CD4-positive, alpha-beta T cell (primary cell): ENCODE measurements around the gene ZNF25. TPM values are rescaled to one million over a fixed set of nuclear protein-coding genes. Genes with fewer than 3 reads are reported as not detected.
"Not testable (repeated sequence)": the region's sequence is repeated elsewhere in the genome, so short reads cannot be mapped to it uniquely, and the experiment has no call there.

Experiments
- ATAC-seq: fragments of 200-7000 bp; cut with Tn5 transposase; one replicate; pipeline ENCODE4 v1.10.0; 2022; ENCODE audit warnings: mild to moderate bottlenecking; ENCODE audit not compliant: poor library complexity
- CTCF ChIA-PET: fragments of 350-600 bp; sonication (Branson Sonifier 250); formaldehyde crosslinking; loops from one replicate; lab custom pipeline; 2021; ENCODE audit warnings: antibody characterized with exemption, inconsistent platforms; lab: Charles Lee
- POLR2A ChIA-PET: fragments of 350-600 bp; sonication (Branson Sonifier 250); formaldehyde crosslinking; loops from one replicate; lab custom pipeline; 2021; ENCODE audit warnings: antibody characterized with exemption, inconsistent platforms; lab: Charles Lee
- DNase-seq, 14 experiments: peaks; one replicate each; pipeline ENCODE4 v3.0.0-alpha.2; 2013 to 2020; ENCODE audit warnings: mixed read lengths in 2 of 14
- H3K27ac ChIP-seq, 2 donors: one replicate each; pipeline versions ENCODE4 v1.5.1 to v1.7.0; 2013; ENCODE audit warnings: low read length in 2 of 2, low read depth in 1 of 2, mild to moderate bottlenecking in 1 of 2
- H3K27me3 ChIP-seq, 2 experiments: 1 replicate in 1 of 2; 2 replicates in 1 of 2; pipeline versions ENCODE4 v1.6.1 to v1.7.0; 2013; ENCODE audit warnings: low read length in 2 of 2, control low read depth in 1 of 2, mild to moderate bottlenecking in 1 of 2, moderate library complexity in 1 of 2; ENCODE audit not compliant: insufficient read depth in 2 of 2, control insufficient read depth in 1 of 2
- H3K36me3 ChIP-seq: one replicate; pipeline ENCODE4 v1.6.1; 2013; ENCODE audit warnings: low read length, control low read depth; ENCODE audit not compliant: insufficient read depth
- H3K4me1 ChIP-seq: one replicate; pipeline ENCODE4 v1.6.1; 2013; ENCODE audit warnings: low read length, control low read depth; ENCODE audit not compliant: insufficient read depth
- H3K4me3 ChIP-seq: one replicate; pipeline ENCODE4 v1.5.1; 2013; ENCODE audit warnings: mild to moderate bottlenecking, low read length, moderate library complexity
- H3K9me3 ChIP-seq, 2 experiments: 1 replicate in 1 of 2; 2 replicates in 1 of 2; pipeline versions ENCODE4 v1.6.1 to v1.7.0; 2013; ENCODE audit warnings: low read length in 2 of 2, mild to moderate bottlenecking in 2 of 2, control low read depth in 1 of 2, moderate library complexity in 1 of 2; ENCODE audit not compliant: control insufficient read depth in 1 of 2, insufficient read depth in 1 of 2
- H3K27ac Mint-ChIP-seq: one replicate; pipeline ENCODE4 v1.8.0; 2020; ENCODE audit warnings: mixed read lengths
- H3K27me3 Mint-ChIP-seq: one replicate; pipeline ENCODE4 v1.8.0; 2021; ENCODE audit warnings: mixed read lengths
- H3K36me3 Mint-ChIP-seq: one replicate; pipeline ENCODE4 v1.8.0; 2021; ENCODE audit warnings: low read depth, mixed read lengths
- H3K4me1 Mint-ChIP-seq: one replicate; pipeline ENCODE4 v1.8.0; 2021; ENCODE audit warnings: low read depth, mixed read lengths
- H3K4me3 Mint-ChIP-seq: one replicate; pipeline ENCODE4 v1.8.0; 2020; ENCODE audit warnings: mild to moderate bottlenecking, mixed read lengths
- H3K9me3 Mint-ChIP-seq: one replicate; pipeline ENCODE4 v1.8.0; 2020; ENCODE audit warnings: mixed read lengths
- intact Hi-C, 2 experiments: fragments of 100-400 bp; cut with DNase I in 1 of 2; cut with micrococcal nuclease in 1 of 2; formaldehyde crosslinking; loops; one replicate each; pipeline versions ENCODE4 v1.15.1 to v1.9.0; 2023 to 2025; cut with DNase I, micrococcal nuclease
- total RNA-seq, 174 experiments: library from RNA in 2 of 174; stranded (reverse) in 2 of 174; gene quantifications; one replicate each; pipeline ENCODE4 v1.2.3 and lab custom pipeline; 2021 to 2026
- TF ChIP-seq, protein P1 (sequence below): fragments of 200-600 bp; IDR thresholded peaks from one replicate; pipeline ENCODE4 v1.8.0; 2022; ENCODE audit warnings: antibody characterized with exemption, mild to moderate bottlenecking

Gene ZNF25
- total RNA-seq, 2 experiments from 2014 or later = 4.6 to 5.4 TPM

DNA sequence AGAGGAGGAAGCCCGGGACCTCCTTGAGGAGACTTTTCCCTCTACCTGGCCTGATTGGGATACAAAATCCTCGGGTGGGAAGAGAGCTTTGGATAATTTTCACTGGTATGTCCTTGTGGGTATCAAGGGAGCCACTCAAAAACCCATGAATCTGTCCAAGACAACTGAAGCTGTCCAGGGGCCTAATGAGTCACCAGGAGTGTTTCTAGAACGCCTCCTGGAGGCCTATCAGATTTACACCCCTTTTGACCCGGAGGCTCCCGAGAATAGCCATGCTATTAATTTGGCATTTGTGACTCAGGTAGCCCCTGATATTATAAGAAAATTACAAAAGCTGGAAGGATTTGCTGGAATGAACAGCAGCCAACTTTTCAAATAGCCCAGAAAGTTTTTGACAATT lies 38.6 kb downstream of the ZNF25 start:
- ChIA-PET POLR2A (no interaction called here), CTCF (no interaction called here)
- Histone ChIP-seq H3K4me3 (no peak overlapping the region), H3K9me3 (no peaks in the 10 kb centered on the region), H3K27me3 (no peaks in the 10 kb centered on the region), H3K36me3 (no peaks in the 10 kb centered on the region), H3K4me1 (no peaks in the 10 kb centered on the region), H3K27ac (no peak overlapping the region)
- DNase-seq = no peak
- no peak overlapping the region for H3K4me3 Mint-ChIP-seq
- no peaks in the 10 kb centered on the region for H3K9me3 Mint-ChIP-seq
- no peak for ATAC-seq
- H3K27ac Mint-ChIP-seq = no peak overlapping the region
- H3K27me3 Mint-ChIP-seq = no peaks in the 10 kb centered on the region
- H3K4me1 Mint-ChIP-seq = no peaks in the 10 kb centered on the region
- H3K36me3 Mint-ChIP-seq = no peaks in the 10 kb centered on the region
- TF ChIP-seq, protein P1, sequence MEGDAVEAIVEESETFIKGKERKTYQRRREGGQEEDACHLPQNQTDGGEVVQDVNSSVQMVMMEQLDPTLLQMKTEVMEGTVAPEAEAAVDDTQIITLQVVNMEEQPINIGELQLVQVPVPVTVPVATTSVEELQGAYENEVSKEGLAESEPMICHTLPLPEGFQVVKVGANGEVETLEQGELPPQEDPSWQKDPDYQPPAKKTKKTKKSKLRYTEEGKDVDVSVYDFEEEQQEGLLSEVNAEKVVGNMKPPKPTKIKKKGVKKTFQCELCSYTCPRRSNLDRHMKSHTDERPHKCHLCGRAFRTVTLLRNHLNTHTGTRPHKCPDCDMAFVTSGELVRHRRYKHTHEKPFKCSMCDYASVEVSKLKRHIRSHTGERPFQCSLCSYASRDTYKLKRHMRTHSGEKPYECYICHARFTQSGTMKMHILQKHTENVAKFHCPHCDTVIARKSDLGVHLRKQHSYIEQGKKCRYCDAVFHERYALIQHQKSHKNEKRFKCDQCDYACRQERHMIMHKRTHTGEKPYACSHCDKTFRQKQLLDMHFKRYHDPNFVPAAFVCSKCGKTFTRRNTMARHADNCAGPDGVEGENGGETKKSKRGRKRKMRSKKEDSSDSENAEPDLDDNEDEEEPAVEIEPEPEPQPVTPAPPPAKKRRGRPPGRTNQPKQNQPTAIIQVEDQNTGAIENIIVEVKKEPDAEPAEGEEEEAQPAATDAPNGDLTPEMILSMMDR = no peak
- intact Hi-C loops = no loop called here

DNA sequence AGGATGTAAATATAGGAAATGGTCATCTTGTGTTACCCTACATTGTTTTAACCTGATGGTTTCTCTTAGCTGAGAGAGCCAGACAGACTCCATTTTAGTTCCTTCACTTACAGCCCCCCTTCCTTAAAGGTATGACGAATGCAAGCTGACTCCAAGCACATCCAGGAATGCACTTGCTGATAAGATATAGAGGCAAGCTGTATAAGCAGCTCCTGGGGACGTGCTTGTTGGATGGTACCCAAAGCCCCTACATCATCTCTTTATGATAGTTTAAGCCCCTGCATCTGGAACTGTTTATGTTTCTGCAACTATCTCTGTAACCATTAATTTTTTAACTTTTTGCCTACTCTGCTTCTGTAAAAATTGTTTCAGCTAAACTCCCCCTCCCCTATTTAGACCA lies 41.7 kb downstream of the ZNF25 start:
- no peaks in the 10 kb centered on the region for H3K4me1 ChIP-seq
- no peak overlapping the region for H3K27ac Mint-ChIP-seq
- DNase-seq (no peak), ATAC-seq (no peak)
- H3K9me3 Mint-ChIP-seq = no peaks in the 10 kb centered on the region
- no peak overlapping the region for H3K27ac ChIP-seq
- no peaks in the 10 kb centered on the region for H3K27me3 Mint-ChIP-seq
- TF ChIP-seq, protein P1 = no peak
- no peak overlapping the region for H3K4me3 ChIP-seq
- H3K9me3 ChIP-seq = no peaks in the 10 kb centered on the region
- no peaks in the 10 kb centered on the region for H3K36me3 Mint-ChIP-seq
- ChIA-PET POLR2A (no interaction called here), CTCF (no interaction called here)
- H3K4me1 Mint-ChIP-seq = no peaks in the 10 kb centered on the region
- H3K27me3 ChIP-seq = no peaks in the 10 kb centered on the region
- intact Hi-C loops = no loop called here
- no peaks in the 10 kb centered on the region for H3K36me3 ChIP-seq
- H3K4me3 Mint-ChIP-seq = no peak overlapping the region

DNA sequence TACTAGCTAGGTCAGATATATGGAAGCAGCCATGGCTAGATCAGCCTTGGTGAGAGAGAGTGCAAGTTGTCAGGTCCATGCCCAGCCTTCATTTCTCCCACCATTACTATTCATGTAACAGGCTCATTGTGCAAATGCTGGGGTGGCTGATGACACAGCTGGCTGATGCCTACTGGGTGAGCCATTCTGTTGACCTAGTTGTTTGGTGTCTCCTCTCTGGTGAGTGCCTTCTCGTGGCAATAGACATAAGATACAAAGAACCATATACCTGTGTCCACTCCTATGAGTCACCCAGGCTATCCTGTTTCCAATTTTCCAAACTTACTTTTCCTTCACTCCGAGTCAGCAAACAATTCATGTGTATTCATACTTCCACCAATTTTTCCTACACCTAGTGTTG lies 46.0 kb downstream of the ZNF25 start:
- TF ChIP-seq, protein P1 = no peak
- CTCF ChIA-PET = no interaction called here
- no peaks in the 10 kb centered on the region for H3K27me3 Mint-ChIP-seq
- POLR2A ChIA-PET = no interaction called here
- no peak overlapping the region for H3K4me3 ChIP-seq
- H3K4me3 Mint-ChIP-seq = no peak overlapping the region
- H3K9me3 Mint-ChIP-seq = no peaks in the 10 kb centered on the region
- H3K36me3 ChIP-seq = no peaks in the 10 kb centered on the region
- no peaks in the 10 kb centered on the region for H3K4me1 ChIP-seq
- ATAC-seq = no peak
- H3K27ac ChIP-seq = no peak overlapping the region
- no peaks in the 10 kb centered on the region for H3K36me3 Mint-ChIP-seq
- intact Hi-C loops = no loop called here
- no peaks in the 10 kb centered on the region for H3K4me1 Mint-ChIP-seq
- DNase-seq = no peak
- no peak overlapping the region for H3K27ac Mint-ChIP-seq
- H3K9me3 ChIP-seq = peaks cover 0 to 4% of the 10 kb centered on the region in 2 experiments
- no peaks in the 10 kb centered on the region for H3K27me3 ChIP-seq

DNA sequence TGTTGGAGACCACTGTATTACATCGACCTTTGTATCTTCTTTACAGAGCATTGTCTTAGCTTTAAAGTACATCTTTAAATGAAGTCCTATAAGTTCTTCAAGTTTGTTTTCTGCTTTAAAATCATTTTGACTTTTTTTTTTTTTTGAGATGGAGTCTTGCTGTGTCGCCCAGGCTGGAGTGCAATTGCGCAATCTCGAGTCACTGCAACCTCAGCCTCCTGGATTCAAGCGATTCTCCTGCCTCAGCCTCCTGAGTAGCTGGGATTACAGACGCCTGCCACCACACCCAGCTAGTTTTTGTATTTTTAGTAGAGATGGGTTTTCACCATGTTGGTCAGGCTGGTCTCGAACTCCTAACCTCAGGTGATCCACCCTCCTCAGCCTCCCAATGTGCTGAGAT lies 68.3 kb downstream of the ZNF25 start:
- H3K4me1 Mint-ChIP-seq, H3K4me1 ChIP-seq, H3K36me3 Mint-ChIP-seq, H3K27ac Mint-ChIP-seq, CTCF ChIA-PET, POLR2A ChIA-PET, H3K9me3 ChIP-seq, H3K4me3 Mint-ChIP-seq, H3K27ac ChIP-seq, H3K4me3 ChIP-seq, DNase-seq, intact Hi-C loops, H3K27me3 Mint-ChIP-seq, ATAC-seq, H3K27me3 ChIP-seq, H3K36me3 ChIP-seq: not testable (repeated sequence)
- peaks cover 15% of the 10 kb centered on the region for H3K9me3 Mint-ChIP-seq
